ENCODE results near the gene DTYMK.

Gene DTYMK

DNA sequence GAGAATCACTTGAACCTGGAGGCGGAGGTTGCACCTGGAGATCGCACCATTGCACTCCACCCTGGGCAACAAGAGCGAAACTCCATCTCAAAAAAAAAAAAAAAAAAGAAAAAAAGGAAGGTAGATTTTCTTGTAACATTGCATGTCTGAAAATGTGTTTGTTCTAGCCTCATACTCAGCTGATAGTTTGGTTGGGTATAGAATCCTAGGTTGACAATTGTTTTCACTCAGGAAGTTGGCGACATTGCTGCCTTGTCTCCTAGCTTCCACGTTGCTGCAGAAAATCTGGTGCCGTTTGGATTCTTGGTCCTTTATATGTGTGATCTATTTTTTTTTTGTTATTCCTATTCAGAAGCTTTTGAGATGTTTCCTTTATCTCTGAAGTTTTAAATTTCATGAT lies 19.9 kb upstream of the DTYMK start:
- DNase-seq (ENCODE audit: low read depth, low spot score) = no peak

DNA sequence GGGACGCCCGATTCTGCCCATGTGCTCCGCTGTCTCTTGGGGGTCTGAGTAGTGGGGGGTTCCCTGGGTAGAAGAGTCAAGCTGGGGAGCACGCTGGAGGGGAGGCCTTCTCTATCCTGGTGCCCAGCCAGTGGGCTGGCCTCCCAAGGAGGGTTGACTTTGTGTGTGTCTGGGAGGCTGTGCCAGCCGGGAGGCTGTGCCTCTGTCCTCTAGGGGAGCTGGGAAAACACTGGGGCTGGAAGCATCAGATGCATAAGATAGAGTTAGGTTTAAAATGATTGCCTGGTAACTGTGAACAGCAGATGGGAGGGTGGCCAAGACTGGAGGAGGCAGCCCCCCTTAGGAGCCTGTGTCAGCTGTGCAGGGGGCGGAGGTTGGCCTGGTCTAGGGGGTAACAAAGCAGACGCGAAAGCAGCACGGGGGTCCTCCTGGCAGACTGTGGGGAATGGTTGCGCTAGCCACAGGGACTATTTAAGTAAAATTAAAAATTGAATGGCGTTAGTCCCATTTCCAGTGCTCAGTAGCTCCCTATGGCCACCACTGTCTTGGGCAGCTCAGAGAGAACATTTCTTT lies 16.5 kb upstream of the DTYMK start:
- peak; percentile 49 for DNase-seq (ENCODE audit: low read depth, low spot score)

DNA sequence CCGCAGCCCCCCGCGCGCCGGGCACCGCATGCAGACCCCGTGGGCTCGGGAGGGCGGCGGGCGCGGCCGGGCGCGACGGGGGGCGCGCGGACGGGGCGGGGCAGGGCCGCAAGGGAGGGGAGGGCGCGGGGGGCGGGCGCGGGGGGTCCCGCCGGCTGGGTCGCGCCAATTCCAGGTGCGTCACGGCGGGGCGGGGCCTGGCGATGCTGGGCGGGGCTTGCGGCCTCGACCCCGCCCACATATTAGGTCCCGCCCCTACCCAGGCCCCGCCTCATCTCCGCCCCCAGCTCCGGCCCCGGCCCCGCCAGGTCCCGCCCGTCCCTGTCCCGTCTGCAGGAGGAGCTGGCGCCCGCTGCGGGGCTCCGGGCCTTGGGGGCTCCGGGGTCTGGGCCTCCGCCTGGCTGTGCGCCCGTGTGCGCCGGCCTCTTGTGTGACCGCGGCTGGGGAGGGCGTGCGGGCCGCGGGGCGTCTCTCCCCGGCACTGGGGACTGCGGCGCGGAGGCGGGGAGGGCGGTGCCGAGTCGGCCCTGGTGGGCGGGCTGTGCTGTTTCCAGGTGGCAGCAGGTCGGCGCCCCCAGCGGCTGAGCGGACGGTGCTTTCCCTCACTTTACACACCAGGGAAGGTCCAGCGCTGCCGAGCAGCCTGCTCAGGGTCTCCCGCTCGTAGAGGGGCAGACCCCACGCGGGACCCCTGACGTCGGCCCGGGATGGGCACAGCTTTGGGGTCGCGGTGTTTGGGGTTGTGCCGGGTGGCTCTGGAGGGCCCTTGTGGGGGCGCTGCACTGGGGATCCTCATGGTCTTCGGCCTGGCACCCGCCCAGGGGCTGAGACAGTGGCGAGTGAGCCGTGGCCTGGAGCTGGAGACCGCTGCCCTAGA lies 15.8 kb upstream of the DTYMK start:
- peak; percentile 93 for DNase-seq (ENCODE audit: low read depth, low spot score)

DNA sequence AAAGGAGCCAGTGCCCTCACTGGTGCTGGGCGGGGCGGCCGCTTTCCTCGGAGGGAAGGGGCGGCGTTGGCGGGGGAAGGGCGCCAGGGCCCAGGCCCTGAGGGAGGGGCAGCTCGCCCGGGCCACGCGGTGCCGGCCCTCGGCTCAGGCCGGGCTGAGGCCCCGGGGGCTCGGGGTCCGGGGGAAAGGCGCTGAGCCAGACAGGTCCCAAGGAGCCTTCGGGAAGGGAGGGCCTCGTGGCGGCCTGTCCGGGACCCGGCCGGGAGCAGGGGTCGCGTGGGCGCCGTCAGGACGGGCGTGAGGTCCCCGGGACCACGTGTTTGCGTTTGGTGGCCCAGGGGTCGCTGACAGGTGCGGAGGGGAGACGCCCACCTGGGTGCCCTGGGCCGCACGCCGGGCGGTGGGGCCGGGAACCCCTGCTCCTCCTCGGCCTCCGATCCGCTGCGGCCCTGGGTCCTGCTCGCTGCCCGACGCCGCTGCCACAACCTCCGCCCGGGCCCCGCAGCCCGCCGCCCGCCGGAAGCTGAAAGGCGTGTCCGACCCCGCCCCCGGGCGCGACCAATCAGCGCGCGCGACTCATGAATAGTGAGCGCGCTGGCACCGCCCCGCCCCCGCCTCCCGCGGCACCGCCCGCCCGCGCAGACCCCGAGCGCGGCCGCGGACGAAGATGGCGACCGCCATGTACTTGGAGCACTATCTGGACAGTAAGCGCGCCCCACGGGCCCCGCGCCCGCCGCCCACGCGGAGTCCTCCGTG lies 15.0 kb upstream of the DTYMK start, which contains the start of gene ING5:
ING5 (plus strand) TSS at position 641 of the 756 bp plus-strand sequence; CDS start at position 668, 27 bp downstream.
- peak; percentile 99 for DNase-seq (ENCODE audit: low read depth, low spot score)

DNA sequence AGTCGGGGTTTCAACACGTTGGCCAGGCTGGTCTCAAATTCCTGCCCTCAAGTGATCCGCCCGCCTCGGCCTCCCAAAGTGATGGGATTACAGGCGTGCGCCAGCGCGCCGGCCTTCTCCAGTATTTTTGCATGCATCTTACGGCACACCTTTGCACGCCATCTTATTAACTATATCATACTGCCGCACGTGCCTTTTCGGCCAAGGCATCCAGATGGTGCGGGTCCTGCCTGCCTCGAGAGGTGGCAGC lies 14.5 kb upstream of the DTYMK start:
- no peak for DNase-seq (ENCODE audit: low read depth, low spot score)

DNA sequence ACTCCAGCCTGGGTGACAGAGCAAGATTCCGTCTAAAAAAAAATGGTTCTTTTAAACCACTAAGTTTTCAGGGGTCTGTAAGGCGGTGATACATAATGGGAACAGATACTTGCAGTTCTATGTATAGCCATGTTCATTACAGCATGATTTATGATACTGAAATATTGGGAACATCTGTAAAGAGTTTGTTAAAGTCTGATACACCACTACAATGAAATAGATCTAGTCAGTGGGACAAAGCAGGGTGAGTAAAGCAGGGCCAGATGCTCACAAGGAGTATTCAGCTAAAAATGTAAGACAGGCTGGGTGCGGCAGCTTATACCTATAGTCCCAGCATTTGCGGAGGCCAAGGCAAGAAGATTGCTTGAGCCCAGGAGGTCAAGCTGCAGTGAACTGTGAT lies 9.0 kb upstream of the DTYMK start:
- no peak for DNase-seq (ENCODE audit: low read depth, low spot score)

DNA sequence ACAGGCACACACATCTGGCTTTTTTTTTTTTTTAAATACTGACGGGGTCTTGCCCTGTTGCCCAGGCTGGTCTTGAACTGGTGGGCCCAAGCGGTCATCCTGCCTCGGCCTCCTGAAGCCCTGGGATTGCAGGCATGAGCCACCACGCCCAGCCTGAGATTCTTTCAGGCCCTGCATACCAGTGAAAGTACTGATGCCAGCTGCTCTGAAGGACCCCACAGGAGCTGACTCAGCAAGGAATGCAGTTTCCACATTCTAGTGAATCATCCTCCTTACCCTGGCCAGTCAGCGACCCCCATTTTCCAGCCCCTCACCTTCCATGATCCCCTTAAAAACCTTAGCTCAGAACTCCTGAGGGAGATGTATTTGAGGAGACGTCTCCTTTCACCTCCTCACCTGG lies 5.8 kb upstream of the DTYMK start:
- DNase-seq (ENCODE audit: low read depth, low spot score) = peak; percentile 90

DNA sequence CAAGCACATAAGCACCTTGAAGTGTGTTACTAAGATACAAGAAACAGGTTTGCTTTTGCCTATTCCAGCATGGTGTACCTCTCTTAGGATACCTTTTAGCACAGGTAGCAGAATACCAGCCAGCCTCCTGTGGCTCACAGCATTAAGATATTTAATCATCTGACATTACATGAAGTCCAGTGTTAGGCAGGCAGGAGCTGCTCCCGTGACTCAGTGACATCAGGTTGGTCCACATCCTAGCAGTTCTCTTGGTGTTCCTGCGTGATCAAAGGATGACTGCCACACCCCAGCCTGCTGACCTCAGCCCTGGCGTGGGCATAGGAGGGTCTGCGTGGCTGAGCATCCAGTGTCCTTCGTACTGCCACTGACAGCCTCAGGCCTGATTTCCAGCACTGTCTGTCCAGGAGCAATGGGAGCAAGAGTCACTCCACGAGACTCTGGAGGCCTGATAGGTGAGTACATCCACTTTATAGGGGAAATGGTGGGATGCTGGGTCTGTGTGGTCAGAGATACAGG lies 3.6 kb upstream of the DTYMK start:
- no peak for DNase-seq (ENCODE audit: low read depth, low spot score)

DNA sequence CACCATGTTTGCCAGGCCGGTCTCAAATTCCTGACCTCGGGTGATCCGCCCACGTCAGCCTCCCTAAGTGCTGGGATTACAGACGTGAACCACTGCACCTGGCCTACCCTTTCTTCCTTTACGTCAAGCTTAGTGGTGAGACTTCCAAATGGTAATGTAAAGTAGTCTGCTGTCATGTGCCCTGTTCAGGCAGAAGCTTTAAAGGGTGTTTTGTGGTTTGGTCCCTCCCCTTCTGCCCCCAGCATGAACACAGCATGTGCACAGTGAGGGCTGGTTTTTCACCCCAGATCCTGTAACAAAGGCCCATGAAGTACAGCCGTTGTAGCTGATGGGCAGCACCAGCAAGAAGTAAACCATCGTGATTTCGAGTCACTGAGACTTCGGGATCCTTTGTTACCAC lies 2.7 kb upstream of the DTYMK start:
- DNase-seq (ENCODE audit: low read depth, low spot score) = no peak

DNA sequence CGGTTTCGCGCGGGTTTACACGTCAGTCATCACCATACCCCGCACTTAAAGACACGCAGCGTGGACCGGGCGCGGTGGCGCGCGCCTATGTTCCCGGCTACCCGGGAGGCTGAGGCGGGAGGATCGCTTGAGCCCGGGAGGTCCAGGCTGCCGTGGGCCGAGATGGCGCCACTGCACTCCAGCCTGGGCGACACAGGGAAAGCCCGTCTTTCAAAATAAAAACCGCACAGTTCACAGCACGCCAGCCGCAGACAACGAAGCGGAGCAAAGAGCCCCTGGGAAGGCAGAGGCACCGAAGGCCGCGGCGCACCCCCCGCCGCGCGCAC lies 328 bp downstream of the DTYMK start:
- peak; percentile 22 for DNase-seq (ENCODE audit: low read depth, low spot score)

DNA sequence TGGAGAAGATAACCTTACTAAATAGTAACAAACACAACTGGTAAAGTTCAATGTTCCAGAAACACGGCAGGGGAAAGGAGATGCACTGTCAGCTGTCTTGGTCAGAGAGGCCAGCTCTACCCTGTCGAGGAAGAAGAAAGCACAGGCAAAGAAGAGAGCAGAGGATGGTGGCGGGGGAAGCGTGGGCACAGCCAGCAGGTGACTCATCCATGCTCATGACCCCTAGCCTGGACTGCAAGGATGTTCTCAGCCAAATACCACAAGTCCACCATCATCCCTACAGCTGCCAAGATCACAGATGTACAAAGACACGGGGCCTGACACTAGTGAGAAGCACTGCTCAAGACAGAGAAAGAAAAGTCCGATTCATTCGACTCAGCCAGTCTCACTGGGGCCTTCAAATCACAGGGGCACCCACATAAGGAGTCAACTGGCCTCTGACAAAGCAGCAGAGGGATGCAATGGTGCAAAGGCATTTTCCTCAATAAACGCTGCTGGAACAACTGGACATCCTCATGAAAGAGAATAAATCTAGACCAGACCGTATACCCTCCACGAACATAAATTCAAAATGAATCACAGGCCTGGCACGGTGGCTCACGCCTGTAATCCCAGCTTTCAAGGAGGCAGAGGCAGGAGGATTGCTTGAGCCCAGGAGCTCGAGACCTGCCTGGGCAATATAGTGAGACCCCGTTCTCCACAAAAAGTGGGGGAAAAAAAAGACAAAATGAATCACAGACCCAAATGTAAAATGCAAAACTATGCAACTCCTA lies 5.6 kb downstream of the DTYMK start:
- peak; percentile 90 for DNase-seq (ENCODE audit: low read depth, low spot score)

DNA sequence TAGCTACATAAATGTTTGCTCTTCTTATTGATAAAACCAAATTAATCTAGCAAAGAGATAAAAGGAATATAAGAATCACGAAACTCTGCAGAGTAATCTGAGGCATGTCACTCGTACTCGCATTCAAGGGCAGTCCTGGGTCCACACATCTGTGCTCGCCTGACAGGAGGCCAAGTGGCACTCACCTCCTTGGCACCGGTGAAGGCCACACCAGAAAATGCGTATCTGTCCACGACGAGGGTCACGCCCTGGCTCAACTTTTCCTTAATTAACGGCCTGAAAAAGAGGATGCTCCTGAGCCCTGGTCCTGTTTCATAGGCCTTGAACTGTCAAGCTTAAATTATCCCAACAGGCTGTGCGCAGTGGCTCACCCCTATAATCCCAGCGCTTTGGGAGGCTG lies 6.6 kb downstream of the DTYMK start:
- DNase-seq (ENCODE audit: low read depth, low spot score) = no peak

DNA sequence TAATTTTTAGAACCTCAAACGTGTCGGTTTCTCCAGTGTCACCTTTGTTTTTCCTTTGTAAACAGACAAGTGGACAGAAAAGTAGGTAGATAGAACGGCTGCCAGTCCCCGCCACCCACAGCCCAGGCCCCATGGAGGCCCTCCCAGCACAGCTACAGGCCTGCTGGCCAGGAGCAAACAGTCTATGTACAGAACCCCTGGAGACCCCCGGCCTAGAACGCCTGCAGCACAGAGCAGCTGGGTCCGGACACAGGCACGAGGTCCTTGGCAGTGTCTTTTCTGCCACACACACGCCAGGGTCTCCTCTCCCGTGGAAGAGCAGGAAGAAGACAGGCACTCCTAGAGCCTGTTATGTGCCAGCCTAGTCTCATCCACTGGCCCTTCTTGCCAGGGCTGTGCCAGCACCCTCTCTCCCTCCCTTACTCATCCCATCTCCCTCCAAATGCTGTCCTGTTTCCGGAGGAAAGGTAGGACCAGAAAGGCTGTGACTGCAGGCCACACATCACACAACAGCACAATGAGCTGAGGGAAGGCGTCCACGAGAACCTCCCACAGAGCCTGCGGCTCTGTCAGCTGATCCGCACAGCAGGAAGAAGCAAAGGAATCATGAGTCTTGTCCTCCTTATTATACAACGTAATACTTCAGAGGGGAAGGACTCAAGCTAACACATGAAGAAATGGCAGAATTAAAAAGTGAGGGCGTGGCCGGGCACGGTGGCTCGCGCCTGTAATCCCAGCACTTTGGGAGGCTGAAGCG lies 7.7 kb downstream of the DTYMK start:
- DNase-seq (ENCODE audit: low read depth, low spot score) = no peak

DNA sequence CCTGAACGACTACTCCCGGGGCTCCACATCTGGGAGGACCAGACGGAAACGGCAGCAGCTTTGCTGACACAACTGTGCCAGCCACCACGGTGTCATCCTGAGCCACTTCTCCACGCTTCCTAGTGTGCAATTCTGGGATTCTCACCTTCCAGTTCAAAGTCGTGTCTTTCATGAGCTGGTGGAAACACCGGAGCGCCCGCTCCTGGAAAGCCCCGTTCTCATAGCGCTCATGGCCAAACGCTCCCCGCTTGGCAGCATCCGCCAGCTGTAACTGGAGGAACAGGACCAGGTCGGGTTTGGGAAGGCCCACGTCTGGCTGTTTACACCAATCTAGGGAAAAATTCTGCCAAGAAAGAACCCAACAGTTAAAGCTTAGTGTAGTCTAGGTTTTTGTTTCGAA lies 8.3 kb downstream of the DTYMK start:
- no peak for DNase-seq (ENCODE audit: low read depth, low spot score)

DNA sequence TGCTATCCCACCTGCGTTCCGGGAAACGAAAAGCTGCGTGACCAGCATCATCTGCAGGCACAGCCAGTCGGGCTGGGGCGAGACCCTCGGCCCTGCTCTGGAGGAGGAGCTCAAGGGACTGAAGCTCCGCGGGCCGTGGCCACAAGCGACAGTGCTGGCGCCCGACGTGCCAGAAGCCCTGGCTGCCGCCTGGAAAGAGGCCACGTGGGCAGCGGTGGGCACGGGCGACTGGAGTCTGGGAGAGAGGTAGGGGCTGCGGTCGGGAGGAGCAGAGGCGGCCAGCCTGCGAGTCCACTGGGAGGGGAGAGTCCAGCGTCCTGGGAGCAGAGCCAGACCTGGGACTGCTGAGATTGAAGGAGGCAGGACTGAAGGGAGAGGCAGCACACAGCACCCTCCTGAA lies 9.2 kb downstream of the DTYMK start:
- DNase-seq (ENCODE audit: low read depth, low spot score) = no peak

DNA sequence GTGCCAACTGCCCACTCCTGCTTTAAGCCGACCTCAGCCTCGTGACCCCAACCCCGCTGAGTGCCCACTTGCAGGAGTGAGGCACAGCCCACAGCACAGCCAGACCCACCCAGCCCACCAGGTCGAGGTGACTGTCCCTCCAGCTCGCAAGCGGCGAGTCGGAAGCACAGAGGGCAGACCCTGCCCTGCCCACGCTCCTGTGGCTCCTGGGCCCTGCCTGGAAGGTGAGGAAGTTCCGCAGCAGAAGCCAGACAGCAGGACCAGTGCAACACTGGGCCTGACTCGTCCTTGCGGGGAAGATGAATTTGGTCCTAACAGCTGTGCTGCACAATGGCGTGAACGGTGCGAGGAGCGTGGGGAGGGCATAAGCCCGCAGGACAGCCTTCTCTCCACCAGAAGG lies 9.9 kb downstream of the DTYMK start:
- no peak for DNase-seq (ENCODE audit: low read depth, low spot score)

DNA sequence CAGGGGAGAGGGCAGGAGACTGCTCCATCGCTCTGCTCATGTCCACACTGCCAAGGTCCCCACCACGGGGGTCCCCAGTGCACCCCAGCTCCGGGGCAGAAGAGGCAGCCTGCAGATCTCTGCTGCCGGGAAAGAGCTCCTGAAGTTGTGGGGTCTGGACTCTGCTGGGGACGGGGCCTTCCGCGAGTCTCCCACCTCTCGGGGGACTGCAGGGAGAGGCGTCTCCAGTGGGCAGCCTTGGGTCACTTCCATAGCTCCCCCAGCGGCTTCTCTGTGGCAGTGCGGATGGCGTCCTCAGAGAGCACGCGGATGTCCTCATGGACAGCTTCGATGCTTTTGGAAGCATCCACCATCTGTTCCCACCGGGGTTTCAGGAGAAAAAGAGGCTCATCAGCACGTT lies 10.7 kb downstream of the DTYMK start:
- DNase-seq (ENCODE audit: low read depth, low spot score) = no peak

DNA sequence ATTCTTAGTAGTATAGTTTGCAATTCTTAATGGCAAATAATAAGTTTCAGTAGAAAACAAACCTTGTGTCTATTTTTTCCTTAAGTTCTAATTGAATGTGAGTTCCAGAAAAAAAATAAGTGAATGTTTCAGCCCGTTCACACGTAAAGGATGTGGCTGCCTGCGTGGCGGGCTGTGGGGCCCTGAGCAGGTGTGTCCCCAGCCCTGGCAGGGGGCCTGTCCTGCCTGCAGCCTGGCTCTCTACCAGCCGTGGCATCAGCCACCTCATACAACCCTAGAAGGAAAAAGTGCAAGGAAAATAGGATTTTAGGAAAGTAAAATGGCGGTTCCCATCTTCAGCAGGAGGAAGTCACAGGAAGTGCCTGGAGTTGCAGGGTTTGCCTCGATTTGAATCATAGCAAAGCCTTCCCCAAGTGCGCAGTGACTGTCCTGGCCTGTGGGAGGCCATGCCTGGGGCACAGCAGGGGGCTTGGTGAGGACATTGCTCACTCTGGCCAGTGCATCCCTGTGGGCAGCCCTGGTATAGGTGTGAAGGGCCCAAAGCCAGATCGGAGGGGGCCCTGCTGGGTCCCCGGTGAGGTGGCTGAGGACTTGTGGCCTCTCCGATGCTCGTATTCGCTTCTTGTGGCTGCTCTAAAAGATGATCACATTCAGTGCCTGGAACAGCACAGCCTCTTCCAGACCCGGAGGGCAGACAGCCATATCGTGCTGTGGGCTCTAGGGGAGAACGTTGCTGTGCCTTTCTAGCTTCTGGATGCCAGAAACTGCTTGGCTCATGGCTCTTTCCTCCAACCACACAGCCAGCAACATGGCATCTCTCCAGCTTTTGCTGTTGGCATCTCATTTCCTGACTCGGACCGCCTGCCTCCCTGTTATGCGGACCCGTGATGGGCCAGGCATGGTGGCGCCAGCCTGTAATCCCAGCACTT lies 12.6 kb downstream of the DTYMK start:
- peak; percentile 87 for DNase-seq (ENCODE audit: low read depth, low spot score)

DNA sequence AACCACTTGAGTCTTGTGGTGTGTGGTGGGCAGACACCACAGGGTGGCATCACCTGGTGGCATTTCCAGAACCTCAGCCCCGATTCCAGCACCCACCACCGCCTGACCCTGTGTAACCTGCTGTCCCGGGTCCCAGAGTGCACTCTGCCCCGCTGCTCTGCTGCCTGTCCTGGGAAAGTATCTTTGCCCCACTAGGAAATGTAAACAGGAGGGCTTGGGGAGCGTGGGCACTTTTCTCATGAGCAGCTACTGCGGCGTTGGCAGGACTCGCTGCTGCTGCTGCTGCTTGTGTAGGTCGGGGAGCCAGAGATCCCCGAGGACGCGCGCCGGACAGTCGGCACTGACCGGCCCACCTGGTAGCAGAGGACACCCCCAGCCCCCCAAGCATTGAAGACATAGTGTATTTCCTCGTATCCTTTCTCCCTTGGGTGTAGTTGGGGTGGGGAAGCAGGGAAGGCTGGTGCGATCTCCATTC lies 13.4 kb downstream of the DTYMK start:
- no peak for DNase-seq (ENCODE audit: low read depth, low spot score)
